H9 (cell line): Measurements from ENCODE around the gene NR1H2. TPM values are rescaled to one million over a fixed set of nuclear protein-coding genes. Genes with fewer than 3 reads are reported as not detected.

Experiments
- DNase-seq: peaks from one replicate; pipeline ENCODE4 v3.0.0-alpha.2; 2017
- H2AFZ ChIP-seq: one replicate; pipeline ENCODE4 v1.6.1; 2013; ENCODE audit warnings: mild to moderate bottlenecking, low read length, control low read depth, moderate library complexity
- H2AK5ac ChIP-seq: 2 replicates; pipeline ENCODE4 v1.6.1; 2013; ENCODE audit warnings: low read length, control low read depth, mixed read lengths; ENCODE audit not compliant: insufficient read length
- H2BK120ac ChIP-seq: one replicate; pipeline ENCODE4 v1.6.1; 2013; ENCODE audit warnings: low read depth, mild to moderate bottlenecking, low read length, control low read depth, inconsistent platforms; ENCODE audit not compliant: poor library complexity, severe bottlenecking
- H2BK12ac ChIP-seq: 2 replicates; pipeline ENCODE4 v1.6.1; 2013; ENCODE audit warnings: low read length, control low read depth, mixed read lengths, low read depth; ENCODE audit not compliant: insufficient read length
- H2BK15ac ChIP-seq: 2 replicates; pipeline ENCODE4 v1.6.1; 2013; ENCODE audit warnings: low read depth, low read length, control low read depth
- H2BK20ac ChIP-seq: one replicate; pipeline ENCODE4 v1.6.1; 2013; ENCODE audit warnings: low read depth, mild to moderate bottlenecking, low read length, control low read depth, inconsistent platforms; ENCODE audit not compliant: poor library complexity, severe bottlenecking
- H2BK5ac ChIP-seq: 2 replicates; pipeline ENCODE4 v1.6.1; 2013; ENCODE audit warnings: low read length, control low read depth, mixed read lengths; ENCODE audit not compliant: insufficient read length
- H3K14ac ChIP-seq: 2 replicates; pipeline ENCODE4 v1.6.1; 2013; ENCODE audit warnings: low read length, control low read depth; ENCODE audit not compliant: insufficient read depth
- H3K18ac ChIP-seq: 2 replicates; pipeline ENCODE4 v1.6.1; 2013; ENCODE audit warnings: low read depth, mild to moderate bottlenecking, mixed read lengths, low read length, control low read depth; ENCODE audit not compliant: insufficient read length
- H3K23ac ChIP-seq: 2 replicates; pipeline ENCODE4 v1.6.1; 2013; ENCODE audit warnings: low read length, control low read depth, mixed read lengths, low read depth; ENCODE audit not compliant: insufficient read length
- H3K23me2 ChIP-seq: 2 replicates; pipeline ENCODE4 v1.6.1; 2013; ENCODE audit warnings: low read depth, mild to moderate bottlenecking, mixed read lengths, low read length, control low read depth; ENCODE audit not compliant: insufficient read length, poor library complexity, severe bottlenecking
- H3K27ac ChIP-seq: 2 replicates; pipeline ENCODE4 v1.5.1; 2013; ENCODE audit warnings: low read length, control low read depth, mixed read lengths, low read depth; ENCODE audit not compliant: insufficient read length
- H3K27me3 ChIP-seq: 2 replicates; pipeline ENCODE4 v1.6.1; 2013; ENCODE audit warnings: low read length, control low read depth, inconsistent platforms; ENCODE audit not compliant: insufficient read depth
- H3K4ac ChIP-seq: 2 replicates; pipeline ENCODE4 v1.6.1; 2013; ENCODE audit warnings: low read depth, mild to moderate bottlenecking, control low read depth, inconsistent platforms, low read length, moderate library complexity
- H3K4me1 ChIP-seq: 2 replicates; pipeline ENCODE4 v1.6.1; 2013; ENCODE audit warnings: low read length, control low read depth, inconsistent platforms; ENCODE audit not compliant: insufficient read depth
- H3K4me2 ChIP-seq: 2 replicates; pipeline ENCODE4 v1.6.1; 2013; ENCODE audit warnings: low read length, control low read depth, mixed read lengths; ENCODE audit not compliant: insufficient read length, insufficient read depth
- H3K56ac ChIP-seq: 2 replicates; pipeline ENCODE4 v1.6.1; 2013; ENCODE audit warnings: low read depth, mild to moderate bottlenecking, mixed read lengths, low read length, control low read depth; ENCODE audit not compliant: insufficient read length
- H3K79me1 ChIP-seq: 2 replicates; pipeline ENCODE4 v1.6.1; 2013; ENCODE audit warnings: low read depth, mild to moderate bottlenecking, moderate library complexity, low read length, control low read depth, inconsistent platforms; ENCODE audit not compliant: insufficient read depth, poor library complexity, severe bottlenecking
- H3K79me2 ChIP-seq: 2 replicates; pipeline ENCODE4 v1.6.1; 2013; ENCODE audit warnings: low read length, control low read depth, inconsistent platforms; ENCODE audit not compliant: insufficient read depth
- H3K9ac ChIP-seq: 2 replicates; pipeline ENCODE4 v1.6.1; 2013; ENCODE audit warnings: low read length, control low read depth, mixed read lengths; ENCODE audit not compliant: insufficient read length; ENCODE audit errors: extremely low read depth
- H3K9me3 ChIP-seq: one replicate; pipeline ENCODE4 v1.6.1; 2013; ENCODE audit warnings: low read depth, low read length, inconsistent platforms; ENCODE audit not compliant: control insufficient read depth
- H3T11ph ChIP-seq: one replicate; pipeline ENCODE4 v1.6.1; 2013; ENCODE audit warnings: mild to moderate bottlenecking, low read length, control low read depth, inconsistent platforms
- H4K20me1 ChIP-seq: one replicate; pipeline ENCODE4 v1.6.1; 2013; ENCODE audit not compliant: control insufficient read depth, insufficient read length, insufficient read depth
- H4K5ac ChIP-seq: 2 replicates; pipeline ENCODE4 v1.6.1; 2013; ENCODE audit warnings: low read depth, mild to moderate bottlenecking, mixed read lengths, low read length, control low read depth; ENCODE audit not compliant: insufficient read length
- H4K8ac ChIP-seq: replicated peaks from 2 replicates; pipeline ENCODE4 v1.6.1; 2013; ENCODE audit warnings: low read length, control low read depth, mixed read lengths, low read depth; ENCODE audit not compliant: insufficient read length
- H4K91ac ChIP-seq: 2 replicates; pipeline ENCODE4 v1.6.1; 2013; ENCODE audit warnings: low read depth, mild to moderate bottlenecking, moderate library complexity, mixed read lengths, low read length, control low read depth; ENCODE audit not compliant: insufficient read length
- H3K27ac Mint-ChIP-seq, 3 experiments: 2 replicates in 2 of 3; 3 replicates in 1 of 3; pipeline ENCODE4 v1.8.0; 2020 to 2021; ENCODE audit warnings: mixed read lengths in 3 of 3, mild to moderate bottlenecking in 1 of 3, moderate library complexity in 1 of 3
- H3K27me3 Mint-ChIP-seq: 2 replicates; pipeline ENCODE4 v1.8.0; 2021; ENCODE audit warnings: low read depth, mild to moderate bottlenecking, moderate library complexity, mixed read lengths
- H3K36me3 Mint-ChIP-seq, 3 experiments: 2 replicates in 2 of 3; 3 replicates in 1 of 3; pipeline ENCODE4 v1.8.0; 2020 to 2021; ENCODE audit warnings: low read depth in 3 of 3, mixed read lengths in 3 of 3; ENCODE audit not compliant: insufficient read depth in 1 of 3
- H3K4me1 Mint-ChIP-seq, 2 experiments: 2 replicates each; pipeline ENCODE4 v1.8.0; 2020; ENCODE audit warnings: mixed read lengths in 2 of 2
- H3K4me3 Mint-ChIP-seq, 2 experiments: 2 replicates in 1 of 2; 3 replicates in 1 of 2; pipeline ENCODE4 v1.8.0; 2020 to 2021; ENCODE audit warnings: mild to moderate bottlenecking in 2 of 2, mixed read lengths in 2 of 2, moderate library complexity in 1 of 2
- H3K9me3 Mint-ChIP-seq, 2 experiments: 2 replicates in 1 of 2; 3 replicates in 1 of 2; pipeline ENCODE4 v1.8.0; 2020; ENCODE audit warnings: mild to moderate bottlenecking in 2 of 2, mixed read lengths in 2 of 2, moderate library complexity in 1 of 2
- WGBS: extraction: QIAGEN DNeasy Blood & Tissue Kit; methylation state at CpG from one replicate; pipeline ENCODE4 v1.1.7; 2013; ENCODE audit warnings: missing lambda C conversion rate, low lambda C conversion rate, mixed read lengths; ENCODE audit not compliant: insufficient read length; ENCODE audit errors: extremely low coverage; 5-methylcytosine and 5-hydroxymethylcytosine counted together
- total RNA-seq: library from RNA; stranded (reverse); gene quantifications from 2 replicates; pipeline ENCODE4 v1.2.1, GENCODE V29; 2021
- TF ChIP-seq, protein P1 (sequence below): fragments of 200-600 bp; sonication (generic); conservative IDR thresholded peaks from 3 replicates; pipeline ENCODE4 v1.8.0; 2021; ENCODE audit warnings: antibody characterized with exemption, mild to moderate bottlenecking

The NR1H2 gene
- total RNA-seq, 1 experiment from 2014 or later, result 33.2 TPM

DNA sequence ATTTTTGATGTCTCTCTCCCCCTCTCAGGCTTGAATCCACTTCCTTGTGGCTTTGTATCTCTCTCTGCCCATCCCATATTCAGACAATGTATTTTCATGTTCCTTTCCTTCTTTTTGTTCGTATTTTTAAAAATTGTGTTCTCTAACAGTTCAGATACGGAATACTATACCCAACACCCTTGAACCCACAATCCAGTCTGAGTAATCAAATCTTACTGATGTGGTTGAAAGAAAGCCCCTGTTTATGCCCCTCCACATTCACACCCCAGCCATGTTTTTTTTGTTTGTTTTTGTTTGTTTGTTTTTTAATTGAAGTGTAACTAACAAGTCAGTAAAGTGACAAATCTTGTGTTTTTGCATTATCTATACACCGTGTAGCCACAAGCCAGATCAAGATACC, 43.9 kb downstream of the NR1H2 start:
- Histone ChIP-seq H3K18ac (no peak overlapping the region), H2BK20ac (no peak overlapping the region), H4K5ac (no peak overlapping the region), H2BK12ac (no peak overlapping the region), H3K23ac (no peak overlapping the region), H2BK120ac (no peak overlapping the region), H3K9me3 (no peaks in the 10 kb centered on the region), H3K79me1 (no peaks in the 10 kb centered on the region), H3K9ac (no peak overlapping the region), H4K91ac (no peak overlapping the region), H2BK5ac (no peak overlapping the region), H4K20me1 (no peaks in the 10 kb centered on the region), H2AFZ (no peak overlapping the region), H3K56ac (no peak overlapping the region), H3K4me2 (peak overlapping the region; percentile 93), H3K79me2 (peaks cover 3% of the 10 kb centered on the region; the same call in 1 of the 2 replicates), H3K27ac (no peak overlapping the region), H3K14ac (no peak overlapping the region), H3K27me3 (no peaks in the 10 kb centered on the region), H2BK15ac (no peak overlapping the region), H4K8ac (no peak overlapping the region), H3K4ac (no peak overlapping the region), H3T11ph (no peak overlapping the region), H3K4me1 (no peaks in the 10 kb centered on the region), H3K23me2 (peaks cover 15% of the 10 kb centered on the region), H2AK5ac (no peak overlapping the region)
- Mint-ChIP-seq H3K4me1 (peaks cover 20 to 24% of the 10 kb centered on the region in 2 experiments), H3K36me3 (peaks cover 0 to 22% (median 7%) of the 10 kb centered on the region in 3 experiments; a peak in 3 of 7 replicates), H3K27me3 (peaks cover 9% of the 10 kb centered on the region), H3K4me3 (peak overlapping the region; percentile 77 to 90), H3K9me3 (peaks cover 0 to 3% of the 10 kb centered on the region in 2 experiments; a peak in 1 of 5 replicates), H3K27ac (peak overlapping the region in 2 of 3 experiments; percentile 8 to 15; a peak in 1 of 7 replicates)
- TF ChIP-seq, protein P1, sequence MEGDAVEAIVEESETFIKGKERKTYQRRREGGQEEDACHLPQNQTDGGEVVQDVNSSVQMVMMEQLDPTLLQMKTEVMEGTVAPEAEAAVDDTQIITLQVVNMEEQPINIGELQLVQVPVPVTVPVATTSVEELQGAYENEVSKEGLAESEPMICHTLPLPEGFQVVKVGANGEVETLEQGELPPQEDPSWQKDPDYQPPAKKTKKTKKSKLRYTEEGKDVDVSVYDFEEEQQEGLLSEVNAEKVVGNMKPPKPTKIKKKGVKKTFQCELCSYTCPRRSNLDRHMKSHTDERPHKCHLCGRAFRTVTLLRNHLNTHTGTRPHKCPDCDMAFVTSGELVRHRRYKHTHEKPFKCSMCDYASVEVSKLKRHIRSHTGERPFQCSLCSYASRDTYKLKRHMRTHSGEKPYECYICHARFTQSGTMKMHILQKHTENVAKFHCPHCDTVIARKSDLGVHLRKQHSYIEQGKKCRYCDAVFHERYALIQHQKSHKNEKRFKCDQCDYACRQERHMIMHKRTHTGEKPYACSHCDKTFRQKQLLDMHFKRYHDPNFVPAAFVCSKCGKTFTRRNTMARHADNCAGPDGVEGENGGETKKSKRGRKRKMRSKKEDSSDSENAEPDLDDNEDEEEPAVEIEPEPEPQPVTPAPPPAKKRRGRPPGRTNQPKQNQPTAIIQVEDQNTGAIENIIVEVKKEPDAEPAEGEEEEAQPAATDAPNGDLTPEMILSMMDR, result no peak
- no CpG with 5 or more reads among the region's 3 CpGs for WGBS
- no peak for DNase-seq
